ENCODE data around the gene LDLRAD1.

GRCh38 chr1:54010415-54011117, 7.4 kb downstream of the LDLRAD1 start:
- TF ChIP-seq SNAI2 (CRISPR knock-in tag; IDR thresholded peaks at IDR 0.05) (no peak), PATZ1 (CRISPR knock-in tag; IDR thresholded peaks at IDR 0.05; ENCODE audit: borderline replicate concordance) (no peak), ESRRG (CRISPR knock-in tag; IDR thresholded peaks at IDR 0.05) (no peak), CREB5 (CRISPR knock-in tag; IDR thresholded peaks at IDR 0.05; ENCODE audit: low read depth) (no peak), BACH2 (CRISPR knock-in tag; IDR thresholded peaks at IDR 0.05; ENCODE audit: borderline replicate concordance) (no peak), TSHZ2 (CRISPR knock-in tag; IDR thresholded peaks at IDR 0.05) (no peak), ZFP3 (CRISPR knock-in tag; IDR thresholded peaks at IDR 0.05) (no peak), PPARA (CRISPR knock-in tag; IDR thresholded peaks at IDR 0.05; ENCODE audit: borderline replicate concordance) (no peak), ZNF70 (CRISPR knock-in tag; IDR thresholded peaks at IDR 0.05) (peak; percentile 64), OSR1 (CRISPR knock-in tag; IDR thresholded peaks at IDR 0.05) (no peak)
